NCI-H526 treated with DMSO at 0.1 percent for 48 hours (cell line): ENCODE data around the gene ACTN4.

Experiments
- DNase-seq: peaks from one replicate; lab custom pipeline; 2025; lab: John Stamatoyannopoulos, UW

The ACTN4 gene

GRCh38 chr19:38661136-38661535 is 13.7 kb downstream of the ACTN4 start:
- DNase-seq, result no peak

- DNase-seq, result peak; percentile 19
Observed at GRCh38 chr19:38661996-38662395, 14.5 kb downstream of the ACTN4 start.

GRCh38 chr19:38662537-38663155 is 15.2 kb downstream of the ACTN4 start:
- no peak for DNase-seq

- DNase-seq, result no peak
Observed at GRCh38 chr19:38663156-38663651, 15.8 kb downstream of the ACTN4 start.

- DNase-seq, result no peak
Observed at GRCh38 chr19:38663957-38664502, 16.6 kb downstream of the ACTN4 start.

- no peak for DNase-seq
Observed at GRCh38 chr19:38664503-38665211, 17.2 kb downstream of the ACTN4 start.

- no peak for DNase-seq
Observed at GRCh38 chr19:38665219-38665931, 17.9 kb downstream of the ACTN4 start.

- DNase-seq, result no peak
Observed at GRCh38 chr19:38665950-38666662, 18.7 kb downstream of the ACTN4 start.

- DNase-seq, result no peak
Observed at GRCh38 chr19:38666663-38667511, 19.4 kb downstream of the ACTN4 start.

- DNase-seq, result no peak
Observed at GRCh38 chr19:38667661-38668171, 20.3 kb downstream of the ACTN4 start.

- DNase-seq, result no peak
Observed at GRCh38 chr19:38669552-38669951, 22.1 kb downstream of the ACTN4 start.

- DNase-seq, result peak; percentile 12
Observed at GRCh38 chr19:38670921-38671398, 23.5 kb downstream of the ACTN4 start.

GRCh38 chr19:38671654-38672053 is 24.2 kb downstream of the ACTN4 start:
- no peak for DNase-seq

GRCh38 chr19:38673030-38673429 is 25.6 kb downstream of the ACTN4 start:
- DNase-seq, result no peak

GRCh38 chr19:38674388-38675171 is 27.1 kb downstream of the ACTN4 start:
- no peak for DNase-seq

- DNase-seq, result no peak
Observed at GRCh38 chr19:38675611-38676010, 28.2 kb downstream of the ACTN4 start.

- DNase-seq, result no peak
Observed at GRCh38 chr19:38676023-38676877, 28.8 kb downstream of the ACTN4 start.

- DNase-seq, result no peak
Observed at GRCh38 chr19:38676878-38677646, 29.6 kb downstream of the ACTN4 start.
